OCI-LY7 (cell line): Measurements from ENCODE around the gene PLD4. TPM values are rescaled to one million over a fixed set of nuclear protein-coding genes. Genes with fewer than 3 reads are reported as not detected.

Source experiments
- BruUV-seq: library from RNA; stranded (reverse); fragments of 400-500 nt; replicated peaks from 2 replicates; lab custom pipeline; 2021; lab: Mats Ljungman, UMichigan
- CTCF ChIA-PET: fragments of 300-600 bp; sonication (Branson Sonifier 250); formaldehyde crosslinking; loops from one replicate; lab custom pipeline; 2022; ENCODE audit warnings: antibody characterized with exemption; ENCODE audit not compliant: unreplicated experiment; lab: Charles Lee
- POLR2A ChIA-PET: fragments of 300-600 bp; sonication (Branson Sonifier 250); formaldehyde crosslinking; loops from one replicate; lab custom pipeline; 2022; ENCODE audit warnings: antibody characterized with exemption; lab: Charles Lee
- DNase-seq: peaks from one replicate; pipeline ENCODE4 v3.0.0-alpha.2; 2015; ENCODE audit warnings: low spot score
- H2AFZ ChIP-seq: fragments of 200-600 bp; sonication (generic), shearing (Covaris generic); 2 replicates; pipeline ENCODE4 v1.6.1; 2014; ENCODE audit warnings: mild to moderate bottlenecking, antibody characterized with exemption, low read length, moderate library complexity
- H3K27ac ChIP-seq: fragments of 200-600 bp; sonication (generic); 2 replicates; pipeline ENCODE4 v1.5.1; 2014; ENCODE audit warnings: mixed run types, low read depth, mild to moderate bottlenecking, moderate library complexity, low read length, inconsistent platforms; ENCODE audit not compliant: poor library complexity, severe bottlenecking
- H3K36me3 ChIP-seq: fragments of 200-600 bp; sonication (generic); 2 replicates; pipeline ENCODE4 v1.6.1; 2014; ENCODE audit warnings: mild to moderate bottlenecking, antibody characterized with exemption, low read length, moderate library complexity, mixed read lengths; ENCODE audit not compliant: insufficient read depth
- H3K4me1 ChIP-seq: fragments of 200-600 bp; sonication (generic); 2 replicates; pipeline ENCODE4 v1.5.1; 2014; ENCODE audit warnings: mild to moderate bottlenecking, low read length; ENCODE audit not compliant: insufficient read depth, poor library complexity, severe bottlenecking
- H3K4me2 ChIP-seq: fragments of 200-600 bp; sonication (generic); 2 replicates; pipeline ENCODE4 v1.6.1; 2014; ENCODE audit warnings: mild to moderate bottlenecking, low read length
- H3K4me3 ChIP-seq: fragments of 200-600 bp; sonication (generic); 2 replicates; pipeline ENCODE4 v1.5.1; 2014; ENCODE audit warnings: mild to moderate bottlenecking, low read depth, low read length; ENCODE audit not compliant: poor library complexity, severe bottlenecking
- H3K79me2 ChIP-seq: fragments of 200-600 bp; sonication (generic); 2 replicates; pipeline ENCODE4 v1.6.1; 2016; ENCODE audit warnings: low read depth, mild to moderate bottlenecking, low read length, moderate library complexity, mixed read lengths; ENCODE audit not compliant: insufficient read depth
- H3K9me2 ChIP-seq: fragments of 200-600 bp; sonication (generic); 2 replicates; pipeline ENCODE4 v1.6.1; 2016; ENCODE audit warnings: mild to moderate bottlenecking, low read length, mixed read lengths; ENCODE audit not compliant: insufficient read depth
- H3K9me3 ChIP-seq: fragments of 200-600 bp; sonication (generic); 2 replicates; pipeline ENCODE4 v1.6.1; 2014; ENCODE audit warnings: mild to moderate bottlenecking, mixed run types, low read length, mixed read lengths
- H4K20me1 ChIP-seq: fragments of 200-600 bp; sonication (generic); 2 replicates; pipeline ENCODE4 v1.6.1; 2014; ENCODE audit warnings: mild to moderate bottlenecking, antibody characterized with exemption, low read length, moderate library complexity, mixed read lengths; ENCODE audit not compliant: insufficient read depth
- EZH2phosphoT487 ChIP-seq: fragments of 200-600 bp; sonication (generic); IDR thresholded peaks from 2 replicates; pipeline ENCODE4 v1.6.1; 2018; ENCODE audit warnings: low read depth, borderline replicate concordance, mild to moderate bottlenecking, mixed run types, antibody characterized with exemption, low read length, moderate library complexity, mixed read lengths
- intact Hi-C: fragments of 100-400 bp; cut with micrococcal nuclease; formaldehyde crosslinking; loops from one replicate; pipeline ENCODE4 v1.10.0; 2022; ENCODE audit not compliant: unreplicated experiment
- total RNA-seq, 2 experiments: library from RNA; depleted of rRNA in 1 of 2; stranded (reverse); fragments of >200 nt in 1 of 2; shearing (Covaris generic) in 1 of 2; gene quantifications; 2 replicates each; pipeline ENCODE4 v1.2.3, GENCODE V29; 2014 to 2022
- TF ChIP-seq, protein P1 (sequence below): fragments of 200-600 bp; sonication (generic); conservative IDR thresholded peaks from 2 replicates; pipeline ENCODE4 v1.5.1; 2014; ENCODE audit warnings: mild to moderate bottlenecking, antibody characterized with exemption, low read length, moderate library complexity, mixed read lengths

The PLD4 gene
- total RNA-seq, 2 experiments from 2014 or later, result 0.66 to 5.1 TPM

DNA sequence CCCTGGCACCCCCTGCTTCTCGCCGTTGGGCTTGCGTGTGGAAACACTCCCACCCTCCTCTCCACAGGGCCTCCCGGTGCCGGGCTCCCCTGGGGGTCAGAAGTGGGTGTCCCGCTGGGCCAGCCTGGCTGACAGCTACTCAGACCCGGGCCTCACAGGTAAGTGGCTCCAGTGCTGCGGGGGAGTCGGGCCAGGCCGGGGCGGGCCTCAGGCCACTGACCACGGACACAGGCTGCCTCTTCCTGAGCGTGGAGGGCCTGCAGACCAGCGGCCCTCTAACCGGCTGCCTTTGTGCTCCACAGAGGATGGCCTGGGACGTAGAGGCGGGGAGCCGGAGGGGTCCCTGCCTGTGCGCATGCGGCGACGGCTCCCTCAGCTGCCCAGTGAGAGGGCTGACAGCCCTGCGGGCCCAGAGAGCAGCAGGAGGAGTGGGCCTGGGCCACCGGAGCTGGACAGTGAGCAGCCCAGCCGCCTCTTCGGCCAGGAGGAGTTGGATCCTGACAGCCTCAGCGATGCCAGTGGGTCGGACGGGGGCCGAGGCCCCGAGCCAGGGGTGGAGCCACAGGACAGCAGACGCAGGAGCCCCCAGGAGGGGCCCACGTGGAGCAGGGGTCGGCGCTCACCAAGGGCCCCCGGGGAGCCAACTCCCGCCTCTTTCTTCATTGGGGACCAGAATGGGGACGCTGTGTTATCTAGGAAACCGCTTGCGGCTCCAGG is 38.5 kb upstream of the PLD4 start:
- H3K36me3 ChIP-seq, result no peaks in the 10 kb centered on the region
- no peak for DNase-seq
- H3K27ac ChIP-seq, result no peak overlapping the region
- no peaks in the 10 kb centered on the region for H3K9me3 ChIP-seq
- H3K4me1 ChIP-seq, result no peaks in the 10 kb centered on the region
- no TSS peak for BruUV-seq
- CTCF ChIA-PET, result no interaction called here
- no peaks in the 10 kb centered on the region for H3K9me2 ChIP-seq
- intact Hi-C loops, result no loop called here
- no peak for TF ChIP-seq EZH2phosphoT487
- TF ChIP-seq, protein P1, sequence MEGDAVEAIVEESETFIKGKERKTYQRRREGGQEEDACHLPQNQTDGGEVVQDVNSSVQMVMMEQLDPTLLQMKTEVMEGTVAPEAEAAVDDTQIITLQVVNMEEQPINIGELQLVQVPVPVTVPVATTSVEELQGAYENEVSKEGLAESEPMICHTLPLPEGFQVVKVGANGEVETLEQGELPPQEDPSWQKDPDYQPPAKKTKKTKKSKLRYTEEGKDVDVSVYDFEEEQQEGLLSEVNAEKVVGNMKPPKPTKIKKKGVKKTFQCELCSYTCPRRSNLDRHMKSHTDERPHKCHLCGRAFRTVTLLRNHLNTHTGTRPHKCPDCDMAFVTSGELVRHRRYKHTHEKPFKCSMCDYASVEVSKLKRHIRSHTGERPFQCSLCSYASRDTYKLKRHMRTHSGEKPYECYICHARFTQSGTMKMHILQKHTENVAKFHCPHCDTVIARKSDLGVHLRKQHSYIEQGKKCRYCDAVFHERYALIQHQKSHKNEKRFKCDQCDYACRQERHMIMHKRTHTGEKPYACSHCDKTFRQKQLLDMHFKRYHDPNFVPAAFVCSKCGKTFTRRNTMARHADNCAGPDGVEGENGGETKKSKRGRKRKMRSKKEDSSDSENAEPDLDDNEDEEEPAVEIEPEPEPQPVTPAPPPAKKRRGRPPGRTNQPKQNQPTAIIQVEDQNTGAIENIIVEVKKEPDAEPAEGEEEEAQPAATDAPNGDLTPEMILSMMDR, result no peak
- no peaks in the 10 kb centered on the region for H3K79me2 ChIP-seq
- H3K4me3 ChIP-seq, result no peak overlapping the region
- H3K4me2 ChIP-seq, result no peak overlapping the region
- H4K20me1 ChIP-seq, result no peaks in the 10 kb centered on the region
- no peak overlapping the region for H2AFZ ChIP-seq
- POLR2A ChIA-PET, result no interaction called here

DNA sequence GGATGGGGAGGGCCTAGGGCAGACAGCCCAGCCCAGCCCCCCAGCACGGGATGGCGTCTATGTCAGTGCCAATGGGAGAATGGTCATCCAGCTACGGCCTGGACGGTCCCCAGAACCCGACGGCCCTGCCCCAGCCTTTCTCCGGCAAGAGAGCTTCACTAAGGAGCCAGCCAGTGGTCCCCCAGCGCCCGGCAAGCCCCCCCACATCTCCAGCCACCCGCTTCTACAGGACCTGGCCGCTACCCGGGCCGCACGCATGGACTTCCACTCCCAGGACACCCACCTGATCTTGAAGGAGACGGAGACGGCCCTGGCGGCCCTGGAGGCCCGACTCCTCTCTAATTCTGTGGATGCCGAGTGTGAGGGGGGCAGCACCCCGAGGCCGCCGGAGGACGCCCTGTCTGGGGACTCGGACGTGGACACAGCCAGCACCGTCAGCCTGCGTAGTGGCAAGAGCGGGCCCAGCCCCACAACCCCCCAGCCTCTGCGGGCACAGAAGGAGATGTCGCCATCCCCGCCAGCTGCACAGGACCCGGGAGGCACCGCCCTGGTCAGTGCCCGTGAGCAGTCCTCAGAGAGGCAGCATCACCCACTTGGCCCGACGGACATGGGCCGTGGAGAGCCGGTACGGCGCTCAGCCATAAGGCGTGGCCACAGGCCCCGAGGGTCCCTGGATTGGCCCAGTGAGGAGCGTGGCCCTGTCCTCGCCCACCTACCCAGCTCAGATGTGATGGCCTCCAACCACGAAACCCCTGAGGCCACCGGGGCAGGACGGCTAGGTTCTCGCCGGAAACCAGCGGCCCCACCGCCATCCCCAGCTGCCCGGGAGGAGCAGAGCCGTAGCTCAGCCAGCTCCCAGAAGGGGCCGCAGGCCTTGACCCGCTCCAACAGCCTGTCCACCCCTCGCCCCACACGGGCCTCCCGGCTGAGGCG is 37.7 kb upstream of the PLD4 start:
- intact Hi-C loops, result no loop called here
- no peak overlapping the region for H3K4me2 ChIP-seq
- H2AFZ ChIP-seq, result no peak overlapping the region
- BruUV-seq, result no TSS peak
- no peaks in the 10 kb centered on the region for H3K79me2 ChIP-seq
- TF ChIP-seq, protein P1, result no peak
- no peak for TF ChIP-seq EZH2phosphoT487
- no peaks in the 10 kb centered on the region for H3K4me1 ChIP-seq
- no peaks in the 10 kb centered on the region for H3K9me3 ChIP-seq
- no peak overlapping the region for H3K4me3 ChIP-seq
- ChIA-PET POLR2A (no interaction called here), CTCF (no interaction called here)
- no peaks in the 10 kb centered on the region for H3K9me2 ChIP-seq
- H4K20me1 ChIP-seq, result no peaks in the 10 kb centered on the region
- no peak overlapping the region for H3K27ac ChIP-seq
- DNase-seq, result no peak
- H3K36me3 ChIP-seq, result no peaks in the 10 kb centered on the region
